GM12878 (cell line): Measurements from ENCODE around the gene PAM. TPM values are rescaled to one million over a fixed set of nuclear protein-coding genes. Genes with fewer than 3 reads are reported as not detected.
A peak's percentile ranks its signal among the peaks of the same experiment; 100 is the strongest.

Source experiments
- ATAC-seq: fragments of 200-7000 bp; cut with Tn5 transposase; 3 replicates; pipeline ENCODE4 v1.9.1; 2020; ENCODE audit warnings: mild to moderate bottlenecking, moderate library complexity
- BruUV-seq: library from RNA; stranded (reverse); fragments of 400-500 nt; replicated peaks from 2 replicates; lab custom pipeline; 2021; lab: Mats Ljungman, UMichigan
- CTCF ChIA-PET: fragments of 300-600 bp; sonication (Branson Sonifier 250); formaldehyde crosslinking; extraction: SDS; loops from one replicate; lab custom pipeline; 2021; ENCODE audit warnings: inconsistent platforms; lab: Yijun Ruan, JAX
- POLR2A ChIA-PET: fragments of 350-600 bp; formaldehyde crosslinking; extraction: SDS; loops from one replicate; lab custom pipeline; 2021; ENCODE audit warnings: inconsistent platforms; lab: Charles Lee
- RAD21 ChIA-PET: fragments of 300-600 bp; sonication (Branson Sonifier 250); formaldehyde crosslinking; loops from one replicate; lab custom pipeline; 2023; ENCODE audit warnings: antibody characterized with exemption; ENCODE audit not compliant: unreplicated experiment; lab: Charles Lee
- SMC1A ChIA-PET: fragments of 300-600 bp; sonication (Branson Sonifier 250); formaldehyde crosslinking; loops from one replicate; lab custom pipeline; 2023; ENCODE audit not compliant: unreplicated experiment, uncharacterized antibody; lab: Charles Lee
- DNase-seq: peaks from one replicate; pipeline ENCODE4 v3.0.0-alpha.2; 2011; ENCODE audit warnings: low read depth, low spot score
- FAIRE-seq: peaks from 3 replicates; lab custom pipeline; 2011; peaks lifted over from hg19 to GRCh38; lab: Jason Lieb, UNC
- H2AFZ ChIP-seq: 2 replicates; pipeline ENCODE4 v1.6.0; 2011; ENCODE audit warnings: low read depth, low read length, control low read depth; ENCODE audit not compliant: control insufficient read depth
- H3K27ac ChIP-seq: 2 replicates; pipeline ENCODE4 v1.5.1; 2011; ENCODE audit warnings: control low read depth; ENCODE audit not compliant: control insufficient read depth, insufficient read depth
- H3K27me3 ChIP-seq, 2 experiments: replicated peaks in 1 of 2; 2 replicates each; pipeline versions ENCODE4 v1.6.0 to v1.6.1; 2011; ENCODE audit warnings: low read length in 1 of 2; ENCODE audit not compliant: control insufficient read depth in 2 of 2, insufficient read depth in 2 of 2
- H3K36me3 ChIP-seq, 2 experiments: 2 replicates each; pipeline ENCODE4 v1.5.1; 2011; ENCODE audit warnings: low read length in 1 of 2; ENCODE audit not compliant: control insufficient read depth in 2 of 2, insufficient read depth in 2 of 2
- H3K4me1 ChIP-seq: 2 replicates; pipeline ENCODE4 v1.6.1; 2011; ENCODE audit warnings: mild to moderate bottlenecking, low read length, moderate library complexity, mixed read lengths; ENCODE audit not compliant: control insufficient read depth, insufficient read depth
- H3K4me2 ChIP-seq: 2 replicates; pipeline ENCODE4 v1.6.0; 2011; ENCODE audit warnings: control low read depth; ENCODE audit not compliant: control insufficient read depth, insufficient read depth
- H3K4me3 ChIP-seq: fragments of 200-600 bp; sonication (generic); 2 replicates; pipeline ENCODE4 v1.5.1; 2016
- H3K79me2 ChIP-seq: 2 replicates; pipeline ENCODE4 v1.6.0; 2011; ENCODE audit warnings: low read length; ENCODE audit not compliant: control insufficient read depth, insufficient read depth
- H3K9ac ChIP-seq: 2 replicates; pipeline ENCODE4 v1.8.0; 2011; ENCODE audit warnings: low read length, control low read depth, mixed read lengths; ENCODE audit not compliant: control insufficient read depth, insufficient read depth
- H3K9me3 ChIP-seq: replicated peaks from 3 replicates; pipeline ENCODE4 v1.5.1; 2011; ENCODE audit warnings: mild to moderate bottlenecking, low read length; ENCODE audit not compliant: control insufficient read depth, insufficient read depth
- H4K20me1 ChIP-seq: 2 replicates; pipeline ENCODE4 v1.6.0; 2011; ENCODE audit not compliant: control insufficient read depth, insufficient read depth
- CUX1 ChIP-seq: IDR thresholded peaks from 2 replicates; pipeline ENCODE4 v1.6.1; 2012; ENCODE audit warnings: improper control_type of control experiment, low read depth, low read length; ENCODE audit not compliant: insufficient replicate concordance
- EZH2 ChIP-seq: IDR thresholded peaks from 2 replicates; pipeline ENCODE4 v1.6.1; 2012; ENCODE audit warnings: low read depth, mild to moderate bottlenecking, control low read depth, inconsistent platforms, low read length, borderline replicate concordance; ENCODE audit not compliant: control insufficient read depth
- GABPA ChIP-seq: IDR thresholded peaks from 2 replicates; pipeline ENCODE4 v1.6.1; 2014; ENCODE audit warnings: antibody characterized with exemption, low read depth, mild to moderate bottlenecking, inconsistent platforms
- HDAC2 ChIP-seq: fragments of 200-600 bp; sonication (generic); IDR thresholded peaks from 2 replicates; pipeline ENCODE4 v1.6.1; 2017
- HDGF ChIP-seq: fragments of 450-650 bp; IDR thresholded peaks from 2 replicates; pipeline ENCODE4 v1.6.1; 2016; ENCODE audit warnings: antibody characterized with exemption
- KAT2A ChIP-seq: conservative IDR thresholded peaks from 2 replicates; pipeline ENCODE4 v1.6.1; 2011; ENCODE audit warnings: low read depth, low read length; ENCODE audit not compliant: control insufficient read depth
- MAX ChIP-seq: IDR thresholded peaks from 2 replicates; pipeline ENCODE4 v1.6.1; 2012; ENCODE audit warnings: low read depth, low read length, improper control_type of control experiment
- MEF2B ChIP-seq: fragments of 450-650 bp; IDR thresholded peaks from 2 replicates; pipeline ENCODE4 v1.6.1; 2018; ENCODE audit warnings: mild to moderate bottlenecking, moderate library complexity; ENCODE audit not compliant: partially characterized antibody, poor library complexity, severe bottlenecking
- NFIC ChIP-seq: IDR thresholded peaks from 2 replicates; pipeline ENCODE4 v1.6.1; 2012; ENCODE audit warnings: low read depth, mild to moderate bottlenecking, inconsistent platforms, low read length, moderate library complexity
- NR2C1 ChIP-seq: fragments of 450-650 bp; IDR thresholded peaks from 2 replicates; pipeline ENCODE4 v1.6.1; 2017; ENCODE audit warnings: antibody characterized with exemption, mild to moderate bottlenecking, moderate library complexity
- NR2F1 ChIP-seq: fragments of 450-650 bp; conservative IDR thresholded peaks from 2 replicates; pipeline ENCODE4 v1.6.1; 2017; ENCODE audit warnings: mild to moderate bottlenecking
- PAX8 ChIP-seq: fragments of 450-650 bp; IDR thresholded peaks from 2 replicates; pipeline ENCODE4 v1.6.1; 2017; ENCODE audit warnings: mild to moderate bottlenecking, moderate library complexity
- POLR2A ChIP-seq: IDR thresholded peaks from 2 replicates; pipeline ENCODE4 v1.6.1; 2011; ENCODE audit warnings: low read depth, mild to moderate bottlenecking, low read length
- RELB ChIP-seq: fragments of 450-650 bp; IDR thresholded peaks from 2 replicates; pipeline ENCODE4 v1.6.1; 2017; ENCODE audit warnings: low read depth, mild to moderate bottlenecking, moderate library complexity
- RUNX3 ChIP-seq: IDR thresholded peaks from 2 replicates; pipeline ENCODE4 v1.6.1; 2012; ENCODE audit warnings: low read length, inconsistent platforms
- SIX5 ChIP-seq: IDR thresholded peaks from 2 replicates; pipeline ENCODE4 v1.6.1; 2011; ENCODE audit warnings: mild to moderate bottlenecking, low read depth, low read length, moderate library complexity; ENCODE audit not compliant: severe bottlenecking
- WGBS: methylation state at CpG from one replicate; pipeline ENCODE4 v1.1.6; 2016; ENCODE audit warnings: low lambda C conversion rate; ENCODE audit not compliant: insufficient replicate concordance, insufficient coverage; ENCODE audit errors: missing lambda C conversion rate; 5-methylcytosine and 5-hydroxymethylcytosine counted together
- in situ Hi-C: fragments of 300-500 bp; cut with MboI; formaldehyde crosslinking; loops from 9 replicates; pipeline ENCODE4 v1.14.3; 2018; ENCODE audit warnings: mixed read lengths
- intact Hi-C: fragments of 100-400 bp; cut with micrococcal nuclease; formaldehyde crosslinking; loops from one replicate; pipeline ENCODE4 v1.14.2; 2022; ENCODE audit not compliant: unreplicated experiment
- polyA plus RNA-seq, 11 experiments: library from polyadenylated mRNA; depleted of rRNA in 4 of 11; unstranded in 6 of 11; stranded (reverse) in 5 of 11; fragments of >200 nt; fragmentation: Nextera tagmentation in 4 of 11; fragmentation: Illumina TruSeq in 1 of 11; extraction: Ambion mirVana in 4 of 11; extraction: Trizol in 1 of 11; gene quantifications; 1 replicate in 1 of 11; 2 replicates in 10 of 11; pipeline versions ENCODE4 v1.2.1 to v1.2.3, GENCODE V29; 2011 to 2016; ENCODE audit warnings: inconsistent platforms in 2 of 11, missing spikeins in 2 of 11, low read depth in 1 of 11
- total RNA-seq, 4 experiments: library from RNA; depleted of rRNA in 3 of 4; stranded (reverse); fragments of >200 nt in 3 of 4; fragmentation: Illumina TruSeq in 1 of 4; extraction: Trizol in 1 of 4; gene quantifications; 2 replicates each; pipeline versions ENCODE4 v1.2.1 to v1.2.3, GENCODE V29; 2013 to 2021

Gene PAM
- total and polyA plus RNA-seq, 10 of the 15 experiments (the other 5 are each of a cell fraction or from before 2014, with no cell fraction given): 5.5 to 72.5 (median 15.4) TPM

GRCh38 chr5:102747386-102748166, 7.5 kb upstream of the PAM start:
- ChIA-PET RAD21 (interaction anchor here (1.0 to 1.4 kb wide), 4 partner anchors 8 to 385 kb away, joined by 3 to 6 read pairs (median 4); no protein-coding TSS in a partner anchor), SMC1A (interaction anchor here (0.7 to 3.1 kb wide), 6 partner anchors 10 to 392 kb away, joined by 3 to 17 read pairs (median 3); no protein-coding TSS in a partner anchor), POLR2A (interaction anchor here (1.0 to 1.5 kb wide), 2 partner anchors 9 to 11 kb away, joined by 3 to 7 read pairs; no protein-coding TSS in a partner anchor), CTCF (interaction anchor here (0.6 to 1.7 kb wide), 6 partner anchors 9 to 397 kb away, joined by 3 to 4 read pairs (median 4); no protein-coding TSS in a partner anchor)
- Histone ChIP-seq H3K27me3 (no peaks in the 10 kb centered on the region), H3K4me2 (no peak overlapping the region), H3K36me3 (no peaks in the 10 kb centered on the region), H3K4me1 (peaks cover 6% of the 10 kb centered on the region; the same call in 1 of the 2 replicates), H4K20me1 (no peaks in the 10 kb centered on the region), H3K4me3 (no peak overlapping the region), H3K27ac (no peak overlapping the region), H3K9ac (no peak overlapping the region), H2AFZ (peak overlapping the region; percentile 42), H3K9me3 (no peaks in the 10 kb centered on the region; the same call in 2 of the 3 replicates), H3K79me2 (no peaks in the 10 kb centered on the region)
- WGBS: 24% methylated on average over 4 of the region's 4 CpGs
- FAIRE-seq (no peak), ATAC-seq (peak; percentile 71), DNase-seq (no peak)
- intact Hi-C loops: no loop called here
- in situ Hi-C loops: no loop called here
- no TSS peak for BruUV-seq
- TF ChIP-seq SIX5 (no peak), NFIC (0 out of 2 replicates have a peak, but pooled peaks have one; percentile 37), RELB (0 out of 2 replicates have a peak, but pooled peaks have one; percentile 14), CUX1 (no peak), PAX8 (peak; percentile 79; the same call in 1 of the 2 replicates), MAX (no peak), HDAC2 (no peak), HDGF (no peak), EZH2 (no peak), KAT2A (no peak), GABPA (0 out of 2 replicates have a peak, but pooled peaks have one; percentile 15), RUNX3 (peak; percentile 82), NR2F1 (no peak), NR2C1 (no peak), MEF2B (peak; percentile 30), POLR2A (no peak)
